Hematopoietic multipotent progenitor cell treated with erythropoietin and hydrocortisone succinate and interleukin-3 and kit ligand, for 17 days (in vitro differentiated cells): ENCODE data around the gene SPHK1.

Experiments used
- DNase-seq: peaks from one replicate; pipeline ENCODE4 v3.0.0-alpha.2; 2015; ENCODE audit warnings: low spot score

The SPHK1 gene

GRCh38 chr17:76407509-76407908 lies 23.1 kb downstream of the SPHK1 start:
- no peak for DNase-seq

GRCh38 chr17:76408037-76408849 lies 23.8 kb downstream of the SPHK1 start:
- DNase-seq, result peak; percentile 85

- no peak for DNase-seq
These were observed 26.0 kb downstream of the SPHK1 start for GRCh38 chr17:76410328-76410965.

DNA sequence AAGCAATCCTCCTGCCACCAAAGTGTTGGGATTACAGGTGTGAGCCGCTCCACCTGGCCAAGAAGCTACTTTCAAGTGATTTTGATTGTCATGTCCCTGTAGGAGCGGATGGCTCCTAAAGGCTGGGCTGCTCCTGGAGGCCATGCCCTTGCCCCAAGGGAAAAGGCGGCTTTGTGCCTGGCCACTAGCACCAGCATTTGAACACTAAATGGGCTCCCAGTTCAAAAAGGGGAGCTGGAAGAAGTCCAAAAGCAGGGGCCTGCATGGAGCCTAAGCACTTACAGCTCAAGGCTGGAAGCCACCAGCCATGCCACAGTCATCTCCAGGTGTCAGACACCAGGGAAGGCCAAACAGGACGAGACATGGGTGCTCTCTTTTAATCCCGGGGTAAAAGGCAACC lies 26.8 kb downstream of the SPHK1 start:
- no peak for DNase-seq

- DNase-seq, result peak; percentile 84
These were observed 30.2 kb downstream of the SPHK1 start for GRCh38 chr17:76414334-76415295.

GRCh38 chr17:76415786-76416185 lies 31.4 kb downstream of the SPHK1 start:
- DNase-seq, result no peak

- DNase-seq, result no peak
These were observed 32.0 kb downstream of the SPHK1 start for GRCh38 chr17:76416457-76416856.

GRCh38 chr17:76416899-76417298 lies 32.5 kb downstream of the SPHK1 start:
- no peak for DNase-seq

- peak; percentile 80 for DNase-seq
These were observed 33.2 kb downstream of the SPHK1 start for GRCh38 chr17:76417499-76418143.

DNA sequence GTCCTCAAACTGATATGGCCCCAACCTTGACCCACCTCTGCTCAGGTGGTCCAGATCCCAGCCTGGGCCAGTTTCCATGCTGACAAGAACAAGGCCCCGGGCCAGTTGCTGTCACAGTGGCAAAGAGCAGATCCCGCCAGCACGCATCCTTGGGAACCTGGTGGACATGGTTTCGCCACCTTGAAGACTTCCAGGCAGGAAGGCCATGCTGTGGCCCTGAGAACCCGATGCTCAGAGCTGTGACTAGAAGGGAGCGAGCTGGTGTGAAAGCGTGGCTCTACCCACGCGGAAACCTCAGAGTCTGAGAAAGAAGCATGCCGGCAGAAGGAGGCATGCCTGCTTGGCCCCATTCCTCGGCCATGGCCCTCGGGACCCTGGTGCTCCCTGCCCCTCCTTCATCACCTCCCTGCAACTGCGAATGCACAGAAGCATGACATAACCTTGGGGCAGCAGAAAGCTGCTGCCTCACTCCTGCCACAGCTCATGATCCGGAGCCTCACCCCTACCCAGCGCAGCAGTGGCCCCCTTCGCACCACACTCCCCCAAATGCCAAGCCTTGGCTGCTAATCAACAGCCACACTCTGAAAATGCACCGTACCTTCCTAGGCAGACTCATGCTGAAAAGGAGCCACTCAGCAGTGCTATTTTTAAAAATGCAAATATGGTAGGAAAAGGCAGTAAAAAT lies 35.3 kb downstream of the SPHK1 start:
- no peak for DNase-seq

DNA sequence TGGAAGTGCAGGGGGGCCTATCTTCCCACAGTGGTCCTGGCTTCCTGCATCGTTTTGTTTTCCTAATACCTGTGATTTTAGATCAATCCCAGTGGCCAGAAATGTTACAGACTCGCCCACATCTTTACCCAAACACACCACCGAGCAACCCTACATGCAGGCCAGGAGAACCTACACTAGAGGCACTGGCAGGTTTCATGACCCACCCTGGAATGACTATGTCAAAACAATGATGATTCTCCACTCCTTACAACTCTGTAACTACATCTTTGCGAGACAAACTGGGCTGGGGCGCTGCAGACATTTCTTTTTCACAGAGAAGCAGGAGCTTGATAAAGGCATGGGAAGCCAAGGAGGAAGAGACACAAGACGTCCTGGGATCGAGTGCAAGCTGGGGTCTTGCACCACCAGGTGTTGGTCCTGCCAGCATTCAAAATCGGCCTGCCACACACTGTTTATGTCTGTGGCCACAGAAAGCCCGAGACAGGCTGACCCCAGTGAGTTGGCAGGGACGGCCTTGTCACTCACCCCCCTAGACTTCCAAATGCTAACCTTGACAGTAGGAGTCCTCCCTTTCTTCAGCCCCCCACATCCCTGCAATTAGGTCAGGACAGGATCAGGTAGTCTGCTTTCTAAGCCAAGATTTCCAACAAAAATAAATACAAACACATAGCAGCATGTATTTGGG lies 36.1 kb downstream of the SPHK1 start:
- DNase-seq, result no peak

DNA sequence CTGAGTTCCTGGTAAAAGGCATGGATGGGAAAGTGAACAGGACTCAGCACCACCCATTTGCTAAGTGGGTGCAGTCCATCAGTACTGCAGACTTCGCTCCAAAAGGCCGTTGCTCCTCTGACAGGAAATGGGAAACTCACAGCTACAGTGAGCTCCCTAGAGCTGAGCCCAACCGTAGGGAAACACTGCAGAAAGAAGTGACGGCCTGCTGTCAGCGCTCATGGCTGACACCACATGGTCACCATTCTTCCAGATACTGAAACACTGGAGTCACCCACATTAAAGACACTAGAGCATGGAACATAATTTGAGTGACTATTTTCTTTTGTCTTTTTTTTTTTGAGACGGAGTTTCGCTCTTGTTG lies 36.6 kb downstream of the SPHK1 start:
- no peak for DNase-seq

DNA sequence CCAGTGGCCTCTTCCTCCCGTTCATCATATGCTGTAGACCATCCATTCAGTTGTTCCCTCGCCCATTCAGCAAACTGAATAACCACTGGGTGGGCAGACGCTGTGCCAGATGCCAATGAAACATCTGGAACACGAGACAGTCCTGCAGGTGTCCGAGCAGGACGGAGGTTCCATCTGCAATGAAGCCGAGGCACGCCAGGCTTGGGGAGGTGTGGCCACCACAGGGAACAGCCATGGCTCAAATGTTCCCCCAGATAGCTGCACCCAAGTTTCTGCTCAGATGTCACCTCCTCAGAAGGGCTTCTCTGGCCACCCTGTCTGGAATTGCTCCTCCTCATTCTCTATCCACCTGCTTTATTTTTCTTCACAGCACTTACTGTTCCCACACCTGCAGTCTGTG lies 38.0 kb downstream of the SPHK1 start:
- no peak for DNase-seq

- no peak for DNase-seq
These were observed 38.5 kb downstream of the SPHK1 start for GRCh38 chr17:76422860-76423259.

DNA sequence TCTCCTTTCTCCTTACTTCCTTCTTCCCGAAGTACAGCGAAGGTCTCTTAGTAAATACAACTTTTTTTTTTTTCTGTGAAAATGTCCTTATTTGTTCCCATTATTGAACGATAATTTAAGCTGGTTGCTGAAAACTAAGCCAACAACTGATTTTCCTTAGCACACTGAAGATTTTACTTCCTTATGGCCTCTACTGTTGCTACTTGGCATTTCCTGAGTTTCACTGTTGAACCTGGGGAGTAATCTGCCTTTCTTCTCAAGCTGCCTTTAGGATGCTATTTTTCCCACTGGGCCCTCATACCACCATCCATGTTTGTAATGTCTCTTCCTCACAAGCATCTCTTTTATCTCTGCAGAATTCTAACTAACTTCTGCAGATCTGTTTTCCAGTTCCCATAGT lies 42.4 kb downstream of the SPHK1 start:
- no peak for DNase-seq

DNA sequence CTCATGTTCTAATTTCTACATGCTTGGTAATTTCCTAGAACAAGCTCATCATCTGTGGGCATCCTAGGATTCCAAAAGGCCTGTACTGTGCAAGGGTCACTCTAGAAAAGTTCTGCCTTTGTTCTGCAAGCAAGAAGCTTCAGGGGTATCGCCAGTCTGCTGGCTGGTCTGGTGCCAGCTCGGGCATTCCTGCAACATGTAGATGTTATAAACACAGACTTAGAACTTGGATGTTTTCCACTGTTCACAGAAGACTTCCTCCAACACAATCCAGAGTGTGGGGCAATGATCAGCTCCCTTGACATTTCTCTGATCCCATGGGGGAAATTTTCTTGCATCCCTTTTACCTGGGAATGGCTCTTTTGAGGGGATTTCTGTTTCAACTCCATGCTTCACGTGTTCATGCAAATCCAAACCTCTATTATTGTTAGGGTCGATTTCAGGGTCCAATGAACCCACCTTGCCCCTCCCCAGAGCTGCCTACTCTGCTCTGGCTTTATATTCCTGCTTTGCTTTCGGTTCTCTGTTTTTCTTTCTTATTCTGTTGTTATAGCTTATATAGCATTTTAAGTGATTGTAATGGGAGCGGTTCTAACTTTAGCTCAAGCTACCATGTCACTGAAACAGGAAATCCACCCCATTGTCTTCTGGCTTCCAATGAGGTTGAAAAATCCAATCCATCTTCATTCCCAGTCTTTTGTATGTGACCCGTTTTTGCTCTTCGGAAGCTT lies 43.3 kb downstream of the SPHK1 start:
- no peak for DNase-seq

DNA sequence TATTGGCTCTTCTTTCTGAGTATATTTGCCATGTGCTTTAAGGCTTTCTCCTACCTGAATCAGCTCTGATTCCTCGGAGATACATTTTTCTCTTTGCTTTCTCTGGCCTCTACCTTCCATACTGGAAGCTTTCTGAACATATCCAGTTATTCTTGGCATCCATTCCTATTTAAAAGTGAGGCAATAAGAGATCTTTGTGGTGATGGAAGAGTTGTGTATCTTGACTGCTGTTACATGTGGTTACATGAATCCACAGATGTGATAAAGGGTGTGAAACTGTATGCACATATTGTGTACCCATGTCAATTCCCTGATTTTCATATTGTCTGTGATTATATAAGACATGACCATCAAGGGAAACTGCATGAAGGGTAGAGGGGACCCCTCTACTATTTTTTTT lies 44.1 kb downstream of the SPHK1 start:
- DNase-seq, result no peak

DNA sequence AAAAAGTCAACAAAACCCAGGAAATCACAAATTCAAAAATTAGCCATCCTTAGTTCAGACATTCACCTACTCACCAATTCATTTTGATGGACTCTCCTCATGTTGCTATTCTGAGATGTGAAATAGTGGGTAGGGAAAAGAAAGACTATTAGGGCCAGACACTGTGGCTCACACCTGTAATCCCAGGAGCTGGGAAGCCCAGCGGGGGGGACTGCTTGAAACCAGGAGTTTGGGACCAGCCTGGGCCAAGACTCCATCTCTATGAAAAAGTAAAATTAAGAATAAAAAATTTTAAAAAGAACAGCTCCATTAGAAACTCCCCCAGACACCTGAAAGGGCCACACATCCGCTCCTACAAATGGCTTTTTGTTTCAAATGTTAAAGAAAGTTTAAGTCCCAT lies 47.1 kb downstream of the SPHK1 start:
- no peak for DNase-seq

GRCh38 chr17:76432004-76432403 lies 47.6 kb downstream of the SPHK1 start:
- DNase-seq, result no peak

DNA sequence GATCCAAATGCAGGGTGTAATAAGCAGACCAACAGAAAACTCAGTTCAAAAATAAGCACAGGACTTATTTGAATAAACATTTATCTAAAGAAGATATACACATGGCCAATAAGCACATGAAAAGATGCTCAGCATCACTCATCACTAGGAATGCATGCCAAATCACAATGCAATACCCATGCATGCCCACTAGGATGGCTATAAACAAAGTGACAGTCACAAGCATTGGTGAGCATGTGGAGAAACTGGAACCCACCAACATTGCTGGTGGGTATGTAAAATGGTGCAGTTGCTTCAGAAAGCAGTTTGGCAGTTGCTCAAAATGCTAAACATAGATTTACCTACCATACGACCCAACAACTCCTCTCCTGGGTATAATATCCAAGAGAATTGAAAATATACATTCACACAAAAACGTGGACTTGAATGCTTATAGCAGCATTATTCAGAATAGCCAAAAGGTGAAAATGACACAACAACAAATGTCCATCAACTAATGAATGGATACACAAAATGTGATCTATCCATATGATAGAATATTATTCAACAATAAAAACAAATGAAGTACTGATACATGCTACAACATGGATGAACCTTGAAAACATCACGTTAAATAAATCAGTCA lies 48.4 kb downstream of the SPHK1 start:
- DNase-seq, result peak; percentile 38
